ENCODE measurements around the gene SDHAF2. TPM values are rescaled to one million over a fixed set of nuclear protein-coding genes. Genes with fewer than 3 reads are reported as not detected.

The SDHAF2 gene
- total and polyA plus RNA-seq, 3 experiments from 2014 or later, result 48.8 to 101 (median 49.2) TPM

- Histone ChIP-seq H3K4me1 (ENCODE audit: insufficient read depth, low read length) (no peaks in the 10 kb centered on the region), H3K27me3 (ENCODE audit: insufficient read depth, low read length, poor library complexity, severe bottlenecking) (no peaks in the 10 kb centered on the region), H3K27ac (ENCODE audit: low read depth, low read length) (no peak overlapping the region), H3K9me3 (ENCODE audit: low read length) (no peaks in the 10 kb centered on the region), H3K36me3 (ENCODE audit: insufficient read depth, low read length) (no peaks in the 10 kb centered on the region), H3K4me3 (ENCODE audit: low read length) (no peak overlapping the region)
- H3K27ac Mint-ChIP-seq, result no peak overlapping the region
- POLR2A ChIA-PET, result no interaction called here
- no peaks in the 10 kb centered on the region for H3K4me1 Mint-ChIP-seq
- no peaks in the 10 kb centered on the region for H3K9me3 Mint-ChIP-seq
- no peak overlapping the region for H3K4me3 Mint-ChIP-seq
- H3K36me3 Mint-ChIP-seq, result peaks cover 0 to 7% (median 6%) of the 10 kb centered on the region in 3 donors
- DNase-seq, result no peak
- peaks cover 1 to 7% of the 10 kb centered on the region in 2 donors for H3K27me3 Mint-ChIP-seq
- CTCF ChIA-PET, result interaction anchor here (1.0 to 1.4 kb wide), 2 partner anchors 9 to 31 kb away, joined by 3 read pairs; no protein-coding TSS in a partner anchor
These were observed 56.2 kb downstream of the SDHAF2 start for GRCh38 chr11:61486011-61486620.

GRCh38 chr11:61486779-61487178 lies 56.9 kb downstream of the SDHAF2 start:
- H3K4me1 Mint-ChIP-seq, result no peaks in the 10 kb centered on the region
- Histone ChIP-seq H3K4me3 (ENCODE audit: low read length) (no peak overlapping the region), H3K27ac (ENCODE audit: low read depth, low read length) (no peak overlapping the region), H3K27me3 (ENCODE audit: insufficient read depth, low read length, poor library complexity, severe bottlenecking) (no peaks in the 10 kb centered on the region), H3K36me3 (ENCODE audit: insufficient read depth, low read length) (no peaks in the 10 kb centered on the region), H3K9me3 (ENCODE audit: low read length) (no peaks in the 10 kb centered on the region), H3K4me1 (ENCODE audit: insufficient read depth, low read length) (no peaks in the 10 kb centered on the region)
- H3K4me3 Mint-ChIP-seq, result no peak overlapping the region
- no peak overlapping the region for H3K27ac Mint-ChIP-seq
- H3K36me3 Mint-ChIP-seq, result peaks cover 0 to 7% (median 6%) of the 10 kb centered on the region in 3 donors
- H3K9me3 Mint-ChIP-seq, result no peaks in the 10 kb centered on the region
- POLR2A ChIA-PET, result no interaction called here
- peaks cover 1 to 4% of the 10 kb centered on the region in 2 donors for H3K27me3 Mint-ChIP-seq
- DNase-seq, result no peak
- CTCF ChIA-PET, result interaction anchor here (1.0 to 2.6 kb wide), 2 partner anchors 9 to 30 kb away, joined by 3 to 10 read pairs; no protein-coding TSS in a partner anchor

GRCh38 chr11:61487342-61488025 lies 57.6 kb downstream of the SDHAF2 start:
- peak overlapping the region in 1 of 8 donors; percentile 61 for H3K27ac Mint-ChIP-seq
- Histone ChIP-seq H3K36me3 (ENCODE audit: insufficient read depth, low read length) (no peaks in the 10 kb centered on the region), H3K4me1 (ENCODE audit: insufficient read depth, low read length) (no peaks in the 10 kb centered on the region), H3K27me3 (ENCODE audit: insufficient read depth, low read length, poor library complexity, severe bottlenecking) (no peaks in the 10 kb centered on the region), H3K4me3 (ENCODE audit: low read length) (no peak overlapping the region), H3K27ac (ENCODE audit: low read depth, low read length) (no peak overlapping the region), H3K9me3 (ENCODE audit: low read length) (no peaks in the 10 kb centered on the region)
- no peak for DNase-seq
- peaks cover 0 to 7% (median 6%) of the 10 kb centered on the region in 3 donors for H3K36me3 Mint-ChIP-seq
- ChIA-PET POLR2A (no interaction called here), CTCF (interaction anchor here (1.0 to 2.6 kb wide), 2 partner anchors 10 to 29 kb away, joined by 3 to 10 read pairs; no protein-coding TSS in a partner anchor)
- H3K4me1 Mint-ChIP-seq, result no peaks in the 10 kb centered on the region
- no peak overlapping the region for H3K4me3 Mint-ChIP-seq
- no peaks in the 10 kb centered on the region for H3K9me3 Mint-ChIP-seq
- peaks cover 1 to 4% of the 10 kb centered on the region in 2 donors for H3K27me3 Mint-ChIP-seq

DNA sequence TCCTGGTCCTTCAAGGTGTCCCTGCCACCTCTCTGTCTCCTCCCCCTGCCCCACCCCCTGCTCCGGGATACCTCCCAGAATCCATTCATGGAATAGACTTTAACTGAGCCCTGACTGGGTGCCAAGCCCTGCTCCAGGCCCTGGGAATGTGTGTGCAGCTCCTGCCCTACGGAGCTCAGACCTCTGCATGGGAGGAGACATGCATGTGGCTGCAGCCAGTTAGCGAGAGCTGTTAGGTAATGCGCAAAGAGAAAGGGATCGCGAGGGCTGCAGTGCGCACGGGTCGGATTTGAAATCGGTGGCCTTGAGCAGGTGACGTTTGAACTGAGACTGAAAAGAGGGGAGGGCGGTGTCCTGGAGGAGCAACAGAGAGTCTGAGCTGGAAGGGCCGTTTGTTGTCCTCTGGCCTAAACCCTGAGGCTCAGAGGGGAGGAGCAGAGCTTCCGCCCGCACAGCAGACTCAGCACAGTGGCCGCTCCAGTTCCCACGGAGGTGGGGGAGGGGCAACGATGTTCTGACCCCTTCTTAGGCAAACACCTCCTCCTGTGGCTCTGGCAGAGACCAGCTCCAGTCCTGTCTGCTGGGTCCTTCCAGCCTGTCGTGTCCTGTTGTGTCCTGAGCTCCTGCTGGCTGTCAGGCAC lies 58.8 kb downstream of the SDHAF2 start:
- no peaks in the 10 kb centered on the region for H3K9me3 Mint-ChIP-seq
- Histone ChIP-seq H3K9me3 (ENCODE audit: low read length) (no peaks in the 10 kb centered on the region), H3K4me1 (ENCODE audit: insufficient read depth, low read length) (no peaks in the 10 kb centered on the region), H3K4me3 (ENCODE audit: low read length) (no peak overlapping the region), H3K27ac (ENCODE audit: low read depth, low read length) (no peak overlapping the region), H3K27me3 (ENCODE audit: insufficient read depth, low read length, poor library complexity, severe bottlenecking) (no peaks in the 10 kb centered on the region), H3K36me3 (ENCODE audit: insufficient read depth, low read length) (no peaks in the 10 kb centered on the region)
- ChIA-PET CTCF (interaction anchor here (2.6 kb wide), 1 partner anchor 11 kb away, joined by 10 read pairs; no protein-coding TSS in a partner anchor), POLR2A (no interaction called here)
- H3K27ac Mint-ChIP-seq, result no peak overlapping the region
- H3K4me3 Mint-ChIP-seq, result no peak overlapping the region
- peaks cover 0 to 2% of the 10 kb centered on the region in 2 donors for H3K27me3 Mint-ChIP-seq
- no peaks in the 10 kb centered on the region for H3K4me1 Mint-ChIP-seq
- no peak for DNase-seq
- H3K36me3 Mint-ChIP-seq, result peaks cover 0 to 7% (median 6%) of the 10 kb centered on the region in 3 donors

DNA sequence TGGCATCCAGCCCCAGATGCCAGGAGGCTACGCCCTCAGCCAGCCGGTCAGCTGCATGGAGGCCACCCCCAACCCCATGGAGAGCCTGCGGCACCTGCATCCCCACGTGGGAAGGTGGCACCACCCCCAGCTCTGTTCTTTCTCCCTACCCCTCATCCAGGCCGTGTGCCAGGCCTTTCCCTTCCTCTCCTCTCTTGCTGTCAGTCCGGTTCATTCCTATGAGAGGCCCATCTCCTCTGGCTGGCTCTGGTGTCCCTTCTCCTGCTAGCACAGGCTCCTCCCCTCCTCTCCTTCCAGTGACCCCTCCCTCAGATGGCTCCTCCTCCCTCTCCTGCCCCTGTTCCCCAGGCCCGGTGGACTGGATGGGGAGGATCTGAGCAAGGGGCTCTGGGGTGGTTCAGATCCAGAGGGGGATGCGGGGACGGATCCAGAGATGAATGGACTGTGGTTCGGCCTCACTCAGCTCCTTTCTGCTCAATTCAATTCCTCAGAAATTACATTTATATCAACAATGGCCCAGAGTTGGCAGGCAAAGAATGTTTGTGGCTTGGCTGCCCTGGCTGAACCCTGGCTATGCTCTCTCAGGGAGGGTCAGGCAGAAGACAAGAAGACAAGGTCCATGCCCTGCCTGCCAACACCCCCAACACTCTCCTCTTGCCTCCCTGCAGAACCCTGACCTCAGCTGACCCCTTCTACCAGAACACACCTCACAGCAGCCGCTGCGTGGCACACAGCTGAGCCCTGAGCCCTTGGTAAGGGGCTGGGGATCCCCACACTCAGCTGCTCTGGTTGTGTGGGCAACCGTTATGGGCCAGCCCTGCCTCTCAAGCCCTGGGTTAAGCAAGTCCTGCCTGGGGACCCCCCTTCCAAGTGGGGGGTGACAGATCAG lies 60.2 kb downstream of the SDHAF2 start:
- DNase-seq, result no peak
- Mint-ChIP-seq H3K27ac (no peak overlapping the region), H3K36me3 (peaks cover 0 to 7% (median 6%) of the 10 kb centered on the region in 3 donors), H3K4me3 (no peak overlapping the region), H3K27me3 (peaks cover 0 to 2% of the 10 kb centered on the region in 2 donors), H3K9me3 (no peaks in the 10 kb centered on the region), H3K4me1 (no peaks in the 10 kb centered on the region)
- ChIA-PET POLR2A (no interaction called here), CTCF (no interaction called here)
- Histone ChIP-seq H3K27me3 (ENCODE audit: insufficient read depth, low read length, poor library complexity, severe bottlenecking) (no peaks in the 10 kb centered on the region), H3K9me3 (ENCODE audit: low read length) (no peaks in the 10 kb centered on the region), H3K36me3 (ENCODE audit: insufficient read depth, low read length) (no peaks in the 10 kb centered on the region), H3K4me1 (ENCODE audit: insufficient read depth, low read length) (no peaks in the 10 kb centered on the region), H3K27ac (ENCODE audit: low read depth, low read length) (no peak overlapping the region), H3K4me3 (ENCODE audit: low read length) (no peak overlapping the region)

- POLR2A ChIA-PET, result no interaction called here
These were observed 61.9 kb downstream of the SDHAF2 start for GRCh38 chr11:61491736-61492395.

GRCh38 chr11:61494381-61494961 lies 64.5 kb downstream of the SDHAF2 start:
- CTCF ChIA-PET, result no interaction called here

More at GRCh38 chr11:61491736-61492395, 61.9 kb downstream of the SDHAF2 start:
- no peak overlapping the region for H3K4me3 ChIP-seq (ENCODE audit: low read length)
- Mint-ChIP-seq H3K27me3 (peaks cover 0 to 2% of the 10 kb centered on the region in 2 donors), H3K27ac (no peak overlapping the region), H3K36me3 (peaks cover 0 to 6% (median 1%) of the 10 kb centered on the region in 3 donors), H3K9me3 (no peaks in the 10 kb centered on the region), H3K4me1 (no peaks in the 10 kb centered on the region), H3K4me3 (no peak overlapping the region)
- H3K36me3 ChIP-seq (ENCODE audit: insufficient read depth, low read length), result no peaks in the 10 kb centered on the region
- H3K27ac ChIP-seq (ENCODE audit: low read depth, low read length), result no peak overlapping the region
- no peak for DNase-seq
- no peaks in the 10 kb centered on the region for H3K27me3 ChIP-seq (ENCODE audit: insufficient read depth, low read length, poor library complexity, severe bottlenecking)
- CTCF ChIA-PET, result no interaction called here
- no peaks in the 10 kb centered on the region for H3K4me1 ChIP-seq (ENCODE audit: insufficient read depth, low read length)
- H3K9me3 ChIP-seq (ENCODE audit: low read length), result no peaks in the 10 kb centered on the region

More at GRCh38 chr11:61494381-61494961, 64.5 kb downstream of the SDHAF2 start:
- Mint-ChIP-seq H3K4me3 (no peak overlapping the region), H3K9me3 (no peaks in the 10 kb centered on the region), H3K27ac (no peak overlapping the region), H3K36me3 (no peaks in the 10 kb centered on the region), H3K27me3 (peaks cover 0 to 2% of the 10 kb centered on the region in 2 donors), H3K4me1 (no peaks in the 10 kb centered on the region)
- no peaks in the 10 kb centered on the region for H3K36me3 ChIP-seq (ENCODE audit: insufficient read depth, low read length)
- no peak for DNase-seq
- H3K27ac ChIP-seq (ENCODE audit: low read depth, low read length), result no peak overlapping the region
- POLR2A ChIA-PET, result no interaction called here
- H3K27me3 ChIP-seq (ENCODE audit: insufficient read depth, low read length, poor library complexity, severe bottlenecking), result no peaks in the 10 kb centered on the region
- H3K4me1 ChIP-seq (ENCODE audit: insufficient read depth, low read length), result no peaks in the 10 kb centered on the region
- no peak overlapping the region for H3K4me3 ChIP-seq (ENCODE audit: low read length)
- no peaks in the 10 kb centered on the region for H3K9me3 ChIP-seq (ENCODE audit: low read length)

All from CD8-positive, alpha-beta memory T cell (primary cell).